Endodermal cell (in vitro differentiated cells): ENCODE data around the gene PCSK4. TPM values are rescaled to one million over a fixed set of nuclear protein-coding genes. Genes with fewer than 3 reads are reported as not detected.
A peak's percentile ranks its signal among the peaks of the same experiment; 100 is the strongest.

Source experiments
- DNase-seq: peaks from one replicate; pipeline ENCODE4 v3.0.0-alpha.2; 2017
- H3K27ac ChIP-seq: 2 replicates; pipeline ENCODE4 v1.5.1; 2013; ENCODE audit warnings: mild to moderate bottlenecking, low read depth, low read length, moderate library complexity
- H3K27me3 ChIP-seq: 2 replicates; pipeline ENCODE4 v1.6.1; 2013; ENCODE audit warnings: mild to moderate bottlenecking, low read length, moderate library complexity; ENCODE audit not compliant: insufficient read depth, control insufficient read depth, poor library complexity, severe bottlenecking
- H3K36me3 ChIP-seq: 2 replicates; pipeline ENCODE4 v1.7.0; 2013; ENCODE audit warnings: mild to moderate bottlenecking, low read length, moderate library complexity; ENCODE audit not compliant: control insufficient read depth, insufficient read depth
- H3K4me1 ChIP-seq: one replicate; pipeline ENCODE4 v1.7.0; 2013; ENCODE audit warnings: low read length; ENCODE audit not compliant: control insufficient read depth, insufficient read depth
- H3K4me3 ChIP-seq: 2 replicates; pipeline ENCODE4 v1.5.1; 2013; ENCODE audit warnings: mild to moderate bottlenecking, low read length, moderate library complexity
- H3K9ac ChIP-seq: 2 replicates; pipeline ENCODE4 v1.6.1; 2013; ENCODE audit warnings: mild to moderate bottlenecking, low read length, moderate library complexity; ENCODE audit not compliant: poor library complexity, severe bottlenecking; ENCODE audit errors: extremely low read depth
- H3K9me3 ChIP-seq: 2 replicates; pipeline ENCODE4 v1.6.1; 2013; ENCODE audit warnings: mild to moderate bottlenecking, low read length, moderate library complexity; ENCODE audit not compliant: control insufficient read depth
- H3K27ac Mint-ChIP-seq: 2 replicates; pipeline ENCODE4 v1.8.0; 2020; ENCODE audit warnings: mixed read lengths
- H3K27me3 Mint-ChIP-seq: 2 replicates; pipeline ENCODE4 v1.8.0; 2021; ENCODE audit warnings: mild to moderate bottlenecking, mixed read lengths; ENCODE audit not compliant: insufficient read depth
- H3K36me3 Mint-ChIP-seq: 2 replicates; pipeline ENCODE4 v1.8.0; 2020; ENCODE audit warnings: low read depth, mixed read lengths
- H3K4me1 Mint-ChIP-seq: 2 replicates; pipeline ENCODE4 v1.8.0; 2020; ENCODE audit warnings: mixed read lengths
- H3K4me3 Mint-ChIP-seq: 2 replicates; pipeline ENCODE4 v1.8.0; 2020; ENCODE audit warnings: mild to moderate bottlenecking, moderate library complexity, mixed read lengths
- H3K9me3 Mint-ChIP-seq: 2 replicates; pipeline ENCODE4 v1.8.0; 2020; ENCODE audit warnings: mild to moderate bottlenecking, mixed read lengths
- CTCF ChIP-seq: fragments of 200-600 bp; sonication (generic); conservative IDR thresholded peaks from 2 replicates; pipeline ENCODE4 v1.5.0; 2021; ENCODE audit warnings: antibody characterized with exemption, mild to moderate bottlenecking
- WGBS, 2 experiments: methylation state at CpG; one replicate each; pipeline versions ENCODE4 v1.1.5 to v1.1.7; 2013; ENCODE audit warnings: missing lambda C conversion rate in 2 of 2, mixed read lengths in 1 of 2; ENCODE audit not compliant: insufficient coverage in 1 of 2, insufficient read length in 1 of 2; 5-methylcytosine and 5-hydroxymethylcytosine counted together
- total RNA-seq, 2 donors: library from RNA; stranded (reverse); fragmentation: NEBNext Ultra II Directional in 1 of 2; extraction: Animal tissue kit (Norgen Biotek cat#: 25700) in 1 of 2; gene quantifications; 2 replicates in 1 of 2; 3 replicates in 1 of 2; pipeline ENCODE4 v1.2.1, GENCODE V29; 2021

The PCSK4 gene
- total RNA-seq, 2 donors from 2014 or later = 25.2 to 31.6 TPM

- no peaks in the 10 kb centered on the region for H3K36me3 ChIP-seq
- peaks cover 5% of the 10 kb centered on the region for H3K36me3 Mint-ChIP-seq
- no peak overlapping the region for H3K9ac ChIP-seq
- peaks cover 22% of the 10 kb centered on the region for H3K9me3 Mint-ChIP-seq
- H3K27me3 ChIP-seq = peaks cover 16% of the 10 kb centered on the region
- H3K4me1 ChIP-seq = no peaks in the 10 kb centered on the region
- no peak overlapping the region for H3K27ac Mint-ChIP-seq
- H3K4me1 Mint-ChIP-seq = no peaks in the 10 kb centered on the region
- H3K9me3 ChIP-seq = peaks cover 8% of the 10 kb centered on the region
- no peak for TF ChIP-seq CTCF
- no peak overlapping the region for H3K4me3 ChIP-seq
- 74 to 76% methylated on average over 10 to 23 of the region's 23 CpGs for WGBS, 2 experiments
- no peak overlapping the region for H3K4me3 Mint-ChIP-seq
- no peak for DNase-seq
- H3K27me3 Mint-ChIP-seq = peaks cover 46% of the 10 kb centered on the region
- no peak overlapping the region for H3K27ac ChIP-seq
These were observed 14.0 kb upstream of the PCSK4 start for GRCh38 chr19:1503925-1504773.

DNA sequence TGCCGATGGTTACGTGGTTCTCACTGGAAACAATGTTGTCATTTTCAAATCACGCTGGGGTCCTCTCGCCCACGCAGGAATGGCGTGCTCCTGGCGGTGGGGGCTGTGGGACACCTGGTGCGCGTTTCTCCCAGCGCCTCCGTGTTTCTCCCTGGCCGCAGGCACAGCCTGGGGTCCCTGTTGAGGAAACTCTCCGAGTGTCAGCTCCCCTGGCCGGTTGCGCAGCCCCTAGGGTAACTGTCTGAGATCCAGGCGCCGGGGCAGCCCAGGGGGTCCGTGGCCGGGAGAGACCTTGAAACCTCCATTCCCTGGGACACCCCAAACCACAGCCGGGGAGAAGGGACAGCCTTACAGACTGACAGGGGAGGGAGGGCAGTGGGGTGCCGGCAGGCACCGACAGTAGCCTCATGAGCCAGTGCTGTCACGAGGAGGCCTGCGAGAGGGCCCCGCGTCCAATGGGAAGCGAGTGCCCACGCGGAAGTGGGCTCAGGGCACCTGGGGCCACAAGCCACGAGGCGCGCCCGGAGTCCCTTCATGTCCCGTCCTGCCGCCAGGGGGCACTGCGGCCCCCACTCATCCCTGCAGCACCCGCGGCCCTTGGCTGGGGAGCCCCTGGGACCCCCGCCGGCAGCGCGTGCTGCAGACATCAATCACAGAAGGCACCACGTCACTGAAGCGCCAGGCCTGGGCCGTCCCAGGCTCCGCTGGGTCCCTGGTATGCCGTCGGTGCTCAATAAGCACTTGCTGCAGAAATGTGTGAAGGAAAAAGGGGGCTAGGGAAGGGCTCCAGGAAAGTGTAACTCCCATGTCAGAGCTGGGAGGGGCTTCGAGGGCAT, 13.2 kb upstream of the PCSK4 start:
- 21 to 32% methylated on average over 27 to 49 of the region's 49 CpGs for WGBS, 2 experiments
- Histone ChIP-seq H3K27ac (no peak overlapping the region), H3K4me3 (no peak overlapping the region), H3K36me3 (no peaks in the 10 kb centered on the region), H3K9me3 (peaks cover 8% of the 10 kb centered on the region), H3K9ac (no peak overlapping the region), H3K27me3 (peaks cover 16% of the 10 kb centered on the region), H3K4me1 (no peaks in the 10 kb centered on the region)
- Mint-ChIP-seq H3K4me3 (no peak overlapping the region), H3K27me3 (peaks cover 41% of the 10 kb centered on the region), H3K9me3 (peaks cover 24% of the 10 kb centered on the region), H3K27ac (no peak overlapping the region), H3K36me3 (peaks cover 5% of the 10 kb centered on the region), H3K4me1 (no peaks in the 10 kb centered on the region)
- peak; percentile 92 for TF ChIP-seq CTCF
- peak; percentile 91 for DNase-seq

GRCh38 chr19:1502433-1503088, 12.4 kb upstream of the PCSK4 start:
- H3K9me3 ChIP-seq = peaks cover 8% of the 10 kb centered on the region
- 84 to 89% methylated on average over 13 of the region's 14 CpGs for WGBS, 2 experiments
- Mint-ChIP-seq H3K4me3 (no peak overlapping the region), H3K4me1 (no peaks in the 10 kb centered on the region), H3K9me3 (peaks cover 24% of the 10 kb centered on the region), H3K36me3 (peaks cover 5% of the 10 kb centered on the region), H3K27me3 (peaks cover 40% of the 10 kb centered on the region), H3K27ac (no peak overlapping the region)
- no peak overlapping the region for H3K4me3 ChIP-seq
- no peaks in the 10 kb centered on the region for H3K36me3 ChIP-seq
- no peaks in the 10 kb centered on the region for H3K4me1 ChIP-seq
- TF ChIP-seq CTCF = no peak
- no peak overlapping the region for H3K27ac ChIP-seq
- H3K27me3 ChIP-seq = peaks cover 16% of the 10 kb centered on the region
- H3K9ac ChIP-seq = no peak overlapping the region
- DNase-seq = no peak
